GM12878 (cell line): ENCODE data around the gene SP8. TPM values are rescaled to one million over a fixed set of nuclear protein-coding genes. Genes with fewer than 3 reads are reported as not detected.

Source experiments
- ATAC-seq: fragments of 200-7000 bp; cut with Tn5 transposase; 3 replicates; pipeline ENCODE4 v1.9.1; 2020; ENCODE audit warnings: mild to moderate bottlenecking, moderate library complexity
- BruUV-seq: library from RNA; stranded (reverse); fragments of 400-500 nt; replicated peaks from 2 replicates; lab custom pipeline; 2021; lab: Mats Ljungman, UMichigan
- CTCF ChIA-PET: fragments of 300-600 bp; sonication (Branson Sonifier 250); formaldehyde crosslinking; extraction: SDS; loops from one replicate; lab custom pipeline; 2021; ENCODE audit warnings: inconsistent platforms; lab: Yijun Ruan, JAX
- POLR2A ChIA-PET: fragments of 350-600 bp; formaldehyde crosslinking; extraction: SDS; loops from one replicate; lab custom pipeline; 2021; ENCODE audit warnings: inconsistent platforms; lab: Charles Lee
- RAD21 ChIA-PET: fragments of 300-600 bp; sonication (Branson Sonifier 250); formaldehyde crosslinking; loops from one replicate; lab custom pipeline; 2023; ENCODE audit warnings: antibody characterized with exemption; ENCODE audit not compliant: unreplicated experiment; lab: Charles Lee
- SMC1A ChIA-PET: fragments of 300-600 bp; sonication (Branson Sonifier 250); formaldehyde crosslinking; loops from one replicate; lab custom pipeline; 2023; ENCODE audit not compliant: unreplicated experiment, uncharacterized antibody; lab: Charles Lee
- DNase-seq: peaks from one replicate; pipeline ENCODE4 v3.0.0-alpha.2; 2011; ENCODE audit warnings: low read depth, low spot score
- FAIRE-seq: peaks from 3 replicates; lab custom pipeline; 2011; peaks lifted over from hg19 to GRCh38; lab: Jason Lieb, UNC
- H2AFZ ChIP-seq: 2 replicates; pipeline ENCODE4 v1.6.0; 2011; ENCODE audit warnings: low read depth, low read length, control low read depth; ENCODE audit not compliant: control insufficient read depth
- H3K27ac ChIP-seq: 2 replicates; pipeline ENCODE4 v1.5.1; 2011; ENCODE audit warnings: control low read depth; ENCODE audit not compliant: control insufficient read depth, insufficient read depth
- H3K27me3 ChIP-seq, 2 experiments: replicated peaks in 1 of 2; 2 replicates each; pipeline versions ENCODE4 v1.6.0 to v1.6.1; 2011; ENCODE audit warnings: low read length in 1 of 2; ENCODE audit not compliant: control insufficient read depth in 2 of 2, insufficient read depth in 2 of 2
- H3K36me3 ChIP-seq, 2 experiments: 2 replicates each; pipeline ENCODE4 v1.5.1; 2011; ENCODE audit warnings: low read length in 1 of 2; ENCODE audit not compliant: control insufficient read depth in 2 of 2, insufficient read depth in 2 of 2
- H3K4me1 ChIP-seq: 2 replicates; pipeline ENCODE4 v1.6.1; 2011; ENCODE audit warnings: mild to moderate bottlenecking, low read length, moderate library complexity, mixed read lengths; ENCODE audit not compliant: control insufficient read depth, insufficient read depth
- H3K4me2 ChIP-seq: 2 replicates; pipeline ENCODE4 v1.6.0; 2011; ENCODE audit warnings: control low read depth; ENCODE audit not compliant: control insufficient read depth, insufficient read depth
- H3K4me3 ChIP-seq: fragments of 200-600 bp; sonication (generic); 2 replicates; pipeline ENCODE4 v1.5.1; 2016
- H3K79me2 ChIP-seq: 2 replicates; pipeline ENCODE4 v1.6.0; 2011; ENCODE audit warnings: low read length; ENCODE audit not compliant: control insufficient read depth, insufficient read depth
- H3K9ac ChIP-seq: 2 replicates; pipeline ENCODE4 v1.8.0; 2011; ENCODE audit warnings: low read length, control low read depth, mixed read lengths; ENCODE audit not compliant: control insufficient read depth, insufficient read depth
- H3K9me3 ChIP-seq: replicated peaks from 3 replicates; pipeline ENCODE4 v1.5.1; 2011; ENCODE audit warnings: mild to moderate bottlenecking, low read length; ENCODE audit not compliant: control insufficient read depth, insufficient read depth
- H4K20me1 ChIP-seq: 2 replicates; pipeline ENCODE4 v1.6.0; 2011; ENCODE audit not compliant: control insufficient read depth, insufficient read depth
- ATF7 ChIP-seq: fragments of 450-650 bp; IDR thresholded peaks from 2 replicates; pipeline ENCODE4 v1.6.1; 2016; ENCODE audit warnings: low read depth, mild to moderate bottlenecking
- CHD1 ChIP-seq: IDR thresholded peaks from 2 replicates; pipeline ENCODE4 v1.6.1; 2012; ENCODE audit warnings: low read depth, low read length, improper control_type of control experiment
- CHD2 ChIP-seq: IDR thresholded peaks from 2 replicates; pipeline ENCODE4 v1.6.1; 2011; ENCODE audit warnings: low read depth, low read length, improper control_type of control experiment, borderline replicate concordance
- CTCF ChIP-seq, 3 experiments: IDR thresholded peaks in 2 of 3; conservative IDR thresholded peaks in 1 of 3; 2 replicates each; pipeline ENCODE4 v1.5.1; 2011; ENCODE audit warnings: low read depth in 3 of 3, low read length in 3 of 3, mild to moderate bottlenecking in 3 of 3, control low read depth in 2 of 3, moderate library complexity in 2 of 3, inconsistent platforms in 1 of 3, mixed read lengths in 1 of 3; ENCODE audit not compliant: control insufficient read depth in 2 of 3, insufficient read depth in 1 of 3; ENCODE audit errors: extremely low read depth in 1 of 3
- JUNB ChIP-seq: IDR thresholded peaks from 2 replicates; pipeline ENCODE4 v1.6.1; 2016; ENCODE audit warnings: antibody characterized with exemption, mild to moderate bottlenecking
- NFIC ChIP-seq: IDR thresholded peaks from 2 replicates; pipeline ENCODE4 v1.6.1; 2012; ENCODE audit warnings: low read depth, mild to moderate bottlenecking, inconsistent platforms, low read length, moderate library complexity
- PAX8 ChIP-seq: fragments of 450-650 bp; IDR thresholded peaks from 2 replicates; pipeline ENCODE4 v1.6.1; 2017; ENCODE audit warnings: mild to moderate bottlenecking, moderate library complexity
- POLR2A ChIP-seq: IDR thresholded peaks from 2 replicates; pipeline ENCODE4 v1.6.1; 2011; ENCODE audit warnings: low read depth, mild to moderate bottlenecking, low read length
- SMC3 ChIP-seq: IDR thresholded peaks from 2 replicates; pipeline ENCODE4 v1.6.1; 2011; ENCODE audit warnings: low read length, improper control_type of control experiment, borderline replicate concordance
- SPI1 ChIP-seq: IDR thresholded peaks from 2 replicates; pipeline ENCODE4 v1.6.1; 2011; ENCODE audit warnings: low read depth, mild to moderate bottlenecking, low read length, moderate library complexity, borderline replicate concordance; ENCODE audit not compliant: insufficient read depth
- TAF1 ChIP-seq: IDR thresholded peaks from 2 replicates; pipeline ENCODE4 v1.6.1; 2011; ENCODE audit warnings: mild to moderate bottlenecking, low read depth, low read length, borderline replicate concordance
- TCF7 ChIP-seq: IDR thresholded peaks from 2 replicates; pipeline ENCODE4 v1.6.1; 2014; ENCODE audit warnings: antibody characterized with exemption, borderline replicate concordance
- ZBTB11 ChIP-seq: fragments of 450-650 bp; formaldehyde crosslinking; IDR thresholded peaks from 2 replicates; pipeline ENCODE4 v1.5.0; 2022; ENCODE audit warnings: mild to moderate bottlenecking, missing genetic modification characterization
- WGBS: methylation state at CpG from one replicate; pipeline ENCODE4 v1.1.6; 2016; ENCODE audit warnings: low lambda C conversion rate; ENCODE audit not compliant: insufficient replicate concordance, insufficient coverage; ENCODE audit errors: missing lambda C conversion rate; 5-methylcytosine and 5-hydroxymethylcytosine counted together
- in situ Hi-C: fragments of 300-500 bp; cut with MboI; formaldehyde crosslinking; loops from 9 replicates; pipeline ENCODE4 v1.14.3; 2018; ENCODE audit warnings: mixed read lengths
- intact Hi-C: fragments of 100-400 bp; cut with micrococcal nuclease; formaldehyde crosslinking; loops from one replicate; pipeline ENCODE4 v1.14.2; 2022; ENCODE audit not compliant: unreplicated experiment
- polyA plus RNA-seq, 11 experiments: library from polyadenylated mRNA; depleted of rRNA in 4 of 11; unstranded in 6 of 11; stranded (reverse) in 5 of 11; fragments of >200 nt; fragmentation: Nextera tagmentation in 4 of 11; fragmentation: Illumina TruSeq in 1 of 11; extraction: Ambion mirVana in 4 of 11; extraction: Trizol in 1 of 11; gene quantifications; 1 replicate in 1 of 11; 2 replicates in 10 of 11; pipeline versions ENCODE4 v1.2.1 to v1.2.3, GENCODE V29; 2011 to 2016; ENCODE audit warnings: inconsistent platforms in 2 of 11, missing spikeins in 2 of 11, low read depth in 1 of 11
- total RNA-seq, 4 experiments: library from RNA; depleted of rRNA in 3 of 4; stranded (reverse); fragments of >200 nt in 3 of 4; fragmentation: Illumina TruSeq in 1 of 4; extraction: Trizol in 1 of 4; gene quantifications; 2 replicates each; pipeline versions ENCODE4 v1.2.1 to v1.2.3, GENCODE V29; 2013 to 2021

The SP8 gene
- total and polyA plus RNA-seq, 10 of the 15 experiments (the other 5 are each of a cell fraction or from before 2014, with no cell fraction given): not detected

GRCh38 chr7:20744954-20745446 is 41.7 kb downstream of the SP8 start:
- SMC1A ChIA-PET: interaction anchor here (0.6 kb wide), 1 partner anchor 23 kb away, joined by 3 read pairs; no protein-coding TSS in a partner anchor
- TF ChIP-seq CTCF (IDR thresholded peaks at IDR 0.05 in 2 of 3, conservative IDR thresholded peaks at IDR 0.05 in 1 of 3; ENCODE audit: control insufficient read depth in 2 of 3, extremely low read depth in 1 of 3, insufficient read depth in 1 of 3, low read depth in 3 of 3, low read length in 3 of 3): 0 out of 6 replicates have a peak, but pooled peaks of 1 of the 3 experiments have one; percentile 10
- no peak for TF ChIP-seq PAX8
- TF ChIP-seq CHD1: no peak
- no peak for TF ChIP-seq CHD2
- BruUV-seq: no TSS peak
- ATAC-seq (0 out of 3 replicates have a peak, but pooled peaks have one; percentile 38), FAIRE-seq (no peak), DNase-seq (no peak)
- 39% methylated on average over 7 of the region's 7 CpGs for WGBS
- Histone ChIP-seq H3K9me3 (no peaks in the 10 kb centered on the region), H3K27me3 (no peaks in the 10 kb centered on the region; a peak in 1 of 4 replicates), H3K36me3 (no peaks in the 10 kb centered on the region), H3K79me2 (no peaks in the 10 kb centered on the region), H3K4me3 (no peak overlapping the region), H3K4me1 (no peaks in the 10 kb centered on the region), H3K27ac (no peak overlapping the region), H3K4me2 (no peak overlapping the region), H4K20me1 (no peaks in the 10 kb centered on the region), H2AFZ (no peak overlapping the region), H3K9ac (no peak overlapping the region)
- POLR2A ChIA-PET: no interaction called here
- CTCF ChIA-PET: interaction anchor here (0.6 to 0.7 kb wide), 3 partner anchors 10 to 19 kb away, joined by 3 read pairs; no protein-coding TSS in a partner anchor
- in situ Hi-C loops (no loop called here), intact Hi-C loops (no loop called here)
- RAD21 ChIA-PET: interaction anchor here (0.6 to 0.8 kb wide), 2 partner anchors 10 to 1368 kb away, joined by 3 read pairs; no protein-coding TSS in a partner anchor

- ChIA-PET CTCF (no interaction called here), RAD21 (no interaction called here), POLR2A (no interaction called here), SMC1A (interaction anchor here (0.5 kb wide), 1 partner anchor 10 kb away, joined by 3 read pairs; no protein-coding TSS in a partner anchor)
- FAIRE-seq (no peak), ATAC-seq (peak; percentile 43), DNase-seq (no peak)
- H3K79me2 ChIP-seq: no peaks in the 10 kb centered on the region
- H3K4me3 ChIP-seq: no peak overlapping the region
- no peak overlapping the region for H2AFZ ChIP-seq
- H4K20me1 ChIP-seq: no peaks in the 10 kb centered on the region
- whole genome bisulfite sequencing: 51% methylated on average over 5 of the region's 5 CpGs
- BruUV-seq: no TSS peak
- no peak for TF ChIP-seq JUNB
- TF ChIP-seq ZBTB11 (CRISPR knock-in tag): no peak
- no peak for TF ChIP-seq SPI1
- TF ChIP-seq TCF7: no peak
- TF ChIP-seq TAF1: no peak
- TF ChIP-seq SMC3: no peak
- TF ChIP-seq ATF7: no peak
- no peak for TF ChIP-seq NFIC
- TF ChIP-seq POLR2A: no peak
- H3K9me3 ChIP-seq: no peaks in the 10 kb centered on the region
- intact Hi-C loops: no loop called here
- no peak overlapping the region for H3K27ac ChIP-seq
- H3K9ac ChIP-seq: no peak overlapping the region
- H3K36me3 ChIP-seq: no peaks in the 10 kb centered on the region
- no peaks in the 10 kb centered on the region for H3K4me1 ChIP-seq
- no peaks in the 10 kb centered on the region; a peak in 1 of 4 replicates for H3K27me3 ChIP-seq
- in situ Hi-C loops: no loop called here
- H3K4me2 ChIP-seq: no peak overlapping the region
Measured at GRCh38 chr7:20742913-20743312, 43.8 kb downstream of the SP8 start.
